OCI-LY1 (cell line): ENCODE data around the gene KCP.

Source experiments
- CTCF ChIP-seq: fragments of 200-600 bp; sonication (generic), shearing (Covaris generic); IDR thresholded peaks from 2 replicates; pipeline ENCODE4 v1.5.1; 2017; ENCODE audit warnings: mild to moderate bottlenecking, antibody characterized with exemption, low read length, moderate library complexity, mixed read lengths
- EZH2 ChIP-seq: fragments of 200-600 bp; sonication (generic), shearing (Covaris generic); IDR thresholded peaks from 2 replicates; pipeline ENCODE4 v1.8.0; 2017; ENCODE audit warnings: borderline replicate concordance, mixed run types, mild to moderate bottlenecking, antibody characterized with exemption, low read length, moderate library complexity, mixed read lengths

- TF ChIP-seq EZH2 (no peak), CTCF (no peak)
Measured at GRCh38 chr7:128854396-128854795, 56.1 kb downstream of the KCP start.
